ENCODE results near the gene ARHGEF39. TPM values are rescaled to one million over a fixed set of nuclear protein-coding genes. Genes with fewer than 3 reads are reported as not detected.

Gene ARHGEF39
- total RNA-seq, 2 experiments from 2014 or later = 28.1 to 28.2 TPM

GRCh38 chr9:35658137-35658967 lies 6.6 kb downstream of the ARHGEF39 start, which contains the start of gene CCDC107:
Gene CCDC107, plus strand, starts transcription at chr9:35658292. Its CDS starts 88 bp downstream, at chr9:35658380.
- peaks cover 40% of the 10 kb centered on the region for H3K36me3 Mint-ChIP-seq
- CTCF ChIA-PET = interaction anchor here (0.6 to 12.1 kb wide), 28 partner anchors 9 to 223 kb away, joined by 3 to 101 read pairs (median 4); partner anchors contain the start of genes CA9, CD72, CREB3 and GBA2
- POLR2A ChIA-PET = interaction anchor here (0.6 to 3.3 kb wide), 11 partner anchors 10 to 98 kb away, joined by 3 to 43 read pairs (median 3); partner anchors contain the start of genes CREB3 and TLN1

GRCh38 chr9:35657546-35658136 lies 7.4 kb downstream of the ARHGEF39 start, which contains the start of gene RMRP:
Gene RMRP, minus strand, starts transcription at chr9:35658019.
- Mint-ChIP-seq H3K27ac (peak within 1 kb of the TSS; percentile 96), H3K4me1 (ENCODE audit: low read depth) (peaks cover 64% of the 10 kb centered on the region), H3K27me3 (peaks cover 2% of the 10 kb centered on the region), H3K36me3 (peaks cover 33% of the 10 kb centered on the region), H3K4me3 (peak within 1 kb of the TSS; percentile 86), H3K9me3 (peaks cover 2% of the 10 kb centered on the region)
- ChIA-PET CTCF (interaction anchor here (0.7 to 12.1 kb wide), 21 partner anchors 10 to 224 kb away, joined by 3 to 101 read pairs (median 5); partner anchors contain the start of genes CA9, CREB3, GBA2 and RGP1), POLR2A (interaction anchor here (0.6 to 3.3 kb wide), 14 partner anchors 10 to 99 kb away, joined by 3 to 43 read pairs (median 3); partner anchors contain the start of genes CREB3 and TLN1)
- intact Hi-C loops (cut with micrococcal nuclease) = loop anchor here (1.0 to 5.0 kb wide), 7 partner anchors 8 to 585 kb away; partner anchors contain the start of genes CREB3, HINT2, TESK1 and TLN1
- peak; percentile 96 for DNase-seq

More at GRCh38 chr9:35658137-35658967, 6.6 kb downstream of the ARHGEF39 start, which contains the start of gene CCDC107:
- H3K4me1 Mint-ChIP-seq (ENCODE audit: low read depth) = peaks cover 68% of the 10 kb centered on the region
- peak within 1 kb of the TSS; percentile 86 for H3K4me3 Mint-ChIP-seq
- H3K27me3 Mint-ChIP-seq = peaks cover 2% of the 10 kb centered on the region
- H3K9me3 Mint-ChIP-seq = peaks cover 2% of the 10 kb centered on the region
- peak; percentile 85 for DNase-seq
- intact Hi-C loops (cut with micrococcal nuclease) = loop anchor here (2.0 to 5.0 kb wide), 4 partner anchors 39 to 586 kb away; partner anchors contain the start of genes HINT2, TESK1 and VCP
- peak within 1 kb of the TSS; percentile 96 for H3K27ac Mint-ChIP-seq

- Mint-ChIP-seq H3K27ac (peak overlapping the region; percentile 96), H3K9me3 (peaks cover 2% of the 10 kb centered on the region), H3K36me3 (peaks cover 28% of the 10 kb centered on the region), H3K27me3 (peaks cover 2% of the 10 kb centered on the region), H3K4me1 (ENCODE audit: low read depth) (peaks cover 61% of the 10 kb centered on the region), H3K4me3 (peak overlapping the region; percentile 86)
- no peak for DNase-seq
- ChIA-PET POLR2A (interaction anchor here (0.7 to 3.3 kb wide), 6 partner anchors 9 to 75 kb away, joined by 3 to 43 read pairs (median 6); partner anchors contain the start of genes CREB3 and TLN1), CTCF (interaction anchor here (0.9 to 12.1 kb wide), 11 partner anchors 10 to 225 kb away, joined by 3 to 101 read pairs (median 8); partner anchors contain the start of genes CA9, CREB3, SPAG8 and TLN1)
- intact Hi-C loops (cut with micrococcal nuclease) = loop anchor here (1.0 to 5.0 kb wide), 5 partner anchors 8 to 585 kb away; partner anchors contain the start of genes CREB3, TLN1 and VCP
Measured at GRCh38 chr9:35656831-35657545, 8.0 kb downstream of the ARHGEF39 start.

- intact Hi-C loops (cut with micrococcal nuclease) = loop anchor here (5.0 kb wide), 2 partner anchors 41 to 584 kb away; partner anchors contain the start of gene VCP
- POLR2A ChIA-PET = interaction anchor here (1.0 to 3.3 kb wide), 3 partner anchors 8 to 37 kb away, joined by 3 to 43 read pairs (median 4); no protein-coding TSS in a partner anchor
- Mint-ChIP-seq H3K36me3 (peaks cover 23% of the 10 kb centered on the region), H3K9me3 (peaks cover 2% of the 10 kb centered on the region), H3K4me1 (ENCODE audit: low read depth) (peaks cover 62% of the 10 kb centered on the region), H3K27ac (peak overlapping the region; percentile 45), H3K4me3 (peak overlapping the region; percentile 5), H3K27me3 (peaks cover 2% of the 10 kb centered on the region)
- CTCF ChIA-PET = interaction anchor here (1.3 to 12.1 kb wide), 4 partner anchors 9 to 73 kb away, joined by 3 to 101 read pairs (median 44); partner anchors contain the start of genes CREB3 and TLN1
- no peak for DNase-seq
Measured at GRCh38 chr9:35656348-35656747, 8.6 kb downstream of the ARHGEF39 start.

GRCh38 chr9:35653611-35654010 lies 11.4 kb downstream of the ARHGEF39 start:
- POLR2A ChIA-PET = no interaction called here
- peaks cover 2% of the 10 kb centered on the region for H3K27me3 Mint-ChIP-seq
- CTCF ChIA-PET = interaction anchor here (1.1 kb wide), 1 partner anchor 37 kb away, joined by 3 read pairs; no protein-coding TSS in a partner anchor
- peaks cover 2% of the 10 kb centered on the region for H3K9me3 Mint-ChIP-seq
- H3K27ac Mint-ChIP-seq = no peak overlapping the region
- intact Hi-C loops (cut with micrococcal nuclease) = no loop called here
- no peak overlapping the region for H3K4me3 Mint-ChIP-seq
- H3K36me3 Mint-ChIP-seq = peaks cover 13% of the 10 kb centered on the region
- DNase-seq = no peak
- peaks cover 51% of the 10 kb centered on the region for H3K4me1 Mint-ChIP-seq (ENCODE audit: low read depth)

- ChIA-PET CTCF (no interaction called here), POLR2A (no interaction called here)
- DNase-seq = no peak
- Mint-ChIP-seq H3K27ac (no peak overlapping the region), H3K27me3 (peaks cover under 1% of the 10 kb centered on the region), H3K4me3 (no peak overlapping the region), H3K4me1 (ENCODE audit: low read depth) (peaks cover 57% of the 10 kb centered on the region), H3K9me3 (peaks cover under 1% of the 10 kb centered on the region), H3K36me3 (peaks cover 13% of the 10 kb centered on the region)
- intact Hi-C loops (cut with micrococcal nuclease) = no loop called here
Measured at GRCh38 chr9:35652829-35653209, 12.2 kb downstream of the ARHGEF39 start.

GRCh38 chr9:35651956-35652828 lies 12.8 kb downstream of the ARHGEF39 start:
- no peaks in the 10 kb centered on the region for H3K27me3 Mint-ChIP-seq
- ChIA-PET CTCF (interaction anchor here (1.7 kb wide), 1 partner anchor 44 kb away, joined by 4 read pairs; no protein-coding TSS in a partner anchor), POLR2A (no interaction called here)
- no peak for DNase-seq
- peak overlapping the region; percentile 96 for H3K27ac Mint-ChIP-seq
- peaks cover 57% of the 10 kb centered on the region for H3K4me1 Mint-ChIP-seq (ENCODE audit: low read depth)
- intact Hi-C loops (cut with micrococcal nuclease) = no loop called here
- no peaks in the 10 kb centered on the region for H3K9me3 Mint-ChIP-seq
- peak overlapping the region; percentile 1 for H3K4me3 Mint-ChIP-seq
- H3K36me3 Mint-ChIP-seq = peaks cover 10% of the 10 kb centered on the region

- ChIA-PET CTCF (interaction anchor here (0.8 to 6.2 kb wide), 9 partner anchors 7 to 84 kb away, joined by 3 to 82 read pairs (median 5); partner anchors contain the start of genes CCDC107, CREB3, RMRP and TLN1), POLR2A (interaction anchor here (0.6 to 4.6 kb wide), 9 partner anchors 7 to 82 kb away, joined by 3 to 43 read pairs (median 6); partner anchors contain the start of genes ARHGEF39, CCDC107, CREB3 and RMRP)
- Mint-ChIP-seq H3K36me3 (peaks cover 10% of the 10 kb centered on the region), H3K4me1 (ENCODE audit: low read depth) (peaks cover 49% of the 10 kb centered on the region), H3K27me3 (no peaks in the 10 kb centered on the region), H3K4me3 (peak within 1 kb of the TSS; percentile 93), H3K27ac (peak within 1 kb of the TSS; percentile 96), H3K9me3 (no peaks in the 10 kb centered on the region)
- peak; percentile 61 for DNase-seq
- intact Hi-C loops (cut with micrococcal nuclease) = no loop called here
Measured at GRCh38 chr9:35650341-35651158, 14.4 kb downstream of the ARHGEF39 start, which contains the start of gene SIT1. Gene SIT1, minus strand, starts transcription at chr9:35650931. Its CDS starts 78 bp downstream, at chr9:35650853.
